ENCODE data around the gene TOP2B. TPM values are rescaled to one million over a fixed set of nuclear protein-coding genes. Genes with fewer than 3 reads are reported as not detected.

The TOP2B gene
- total and polyA plus RNA-seq, 4 donors = 13.5 to 52.9 (median 34.5) TPM

GRCh38 chr3:25552251-25552650, 112.5 kb downstream of the TOP2B start:
- Histone ChIP-seq H3K36me3 (ENCODE audit: control insufficient read depth in 4 of 4, insufficient read depth in 3 of 4, low read depth in 1 of 4, low read length in 3 of 4) (no peaks in the 10 kb centered on the region), H3K4me1 (ENCODE audit: control insufficient read depth in 4 of 4, insufficient read depth in 4 of 4, low read length in 3 of 4) (no peaks in the 10 kb centered on the region), H3K4me3 (ENCODE audit: low read depth in 1 of 3, low read length in 3 of 3) (no peak overlapping the region), H3K9me3 (ENCODE audit: control insufficient read depth in 4 of 4, low read length in 3 of 4) (no peaks in the 10 kb centered on the region), H3K27ac (ENCODE audit: low read depth in 1 of 2, low read length in 2 of 2) (no peak overlapping the region), H3K27me3 (ENCODE audit: control insufficient read depth in 4 of 4, insufficient read depth in 4 of 4, low read length in 3 of 4) (no peaks in the 10 kb centered on the region), H3K9ac (ENCODE audit: low read depth in 1 of 2, low read length in 2 of 2) (no peak overlapping the region)
- TF ChIP-seq RAD21 (IDR thresholded peaks at IDR 0.05) (no peak), NR2F2 (IDR thresholded peaks at IDR 0.05) (no peak), ZBTB33 (IDR thresholded peaks at IDR 0.05) (no peak), YY1 (IDR thresholded peaks at IDR 0.05) (no peak), SP1 (IDR thresholded peaks at IDR 0.05) (no peak), REST (IDR thresholded peaks at IDR 0.05) (no peak), EGR1 (IDR thresholded peaks at IDR 0.05; ENCODE audit: low read depth in 2 of 2) (no peak), FOXA1 (IDR thresholded peaks at IDR 0.05) (no peak), TAF1 (conservative IDR thresholded peaks at IDR 0.05) (no peak), GABPA (IDR thresholded peaks at IDR 0.05 in 1 of 2, conservative IDR thresholded peaks at IDR 0.05 in 1 of 2) (no peak)
- WGBS = 93% methylated on average over 3 of the region's 3 CpGs
- no peak for DNase-seq (ENCODE audit: low spot score)

DNA sequence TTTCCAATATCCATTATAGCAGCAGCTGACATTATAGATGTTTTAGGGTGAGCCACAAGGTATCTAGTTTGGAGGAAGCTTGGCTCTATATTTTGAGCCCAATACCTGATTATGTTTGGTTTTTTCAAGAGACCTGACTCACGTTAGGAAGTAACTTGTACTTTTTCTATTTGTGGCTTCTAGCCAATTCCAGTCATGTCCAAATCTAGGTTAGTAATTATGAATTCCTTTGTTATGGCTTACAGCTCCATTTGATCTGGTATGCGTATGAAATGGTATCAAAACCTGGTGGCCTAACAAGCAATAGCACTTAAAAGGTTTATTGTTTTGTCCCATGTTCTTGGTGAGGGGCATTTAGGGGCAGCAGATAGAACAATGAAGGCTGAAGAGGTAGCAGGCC, 115.9 kb downstream of the TOP2B start:
- TF ChIP-seq HNF4A (conservative IDR thresholded peaks at IDR 0.05) = no peak
- no peak for TF ChIP-seq GABPA (IDR thresholded peaks at IDR 0.05 in 1 of 2, conservative IDR thresholded peaks at IDR 0.05 in 1 of 2)
- TF ChIP-seq HNF4G (IDR thresholded peaks at IDR 0.05) = no peak
- TF ChIP-seq FOXA2 (IDR thresholded peaks at IDR 0.05) = no peak
- TF ChIP-seq YY1 (IDR thresholded peaks at IDR 0.05) = no peak
- no peak for TF ChIP-seq NR2F2 (IDR thresholded peaks at IDR 0.05)
- no peak for TF ChIP-seq REST (IDR thresholded peaks at IDR 0.05)
- TF ChIP-seq, protein P1, sequence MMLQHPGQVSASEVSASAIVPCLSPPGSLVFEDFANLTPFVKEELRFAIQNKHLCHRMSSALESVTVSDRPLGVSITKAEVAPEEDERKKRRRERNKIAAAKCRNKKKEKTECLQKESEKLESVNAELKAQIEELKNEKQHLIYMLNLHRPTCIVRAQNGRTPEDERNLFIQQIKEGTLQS (IDR thresholded peaks at IDR 0.05) = no peak
- TF ChIP-seq ZBTB33 (IDR thresholded peaks at IDR 0.05) = no peak
- TF ChIP-seq EGR1 (IDR thresholded peaks at IDR 0.05; ENCODE audit: low read depth in 2 of 2) = no peak
- no peak for TF ChIP-seq TAF1 (conservative IDR thresholded peaks at IDR 0.05)
- Histone ChIP-seq H3K9me3 (ENCODE audit: control insufficient read depth in 4 of 4, low read length in 3 of 4) (no peaks in the 10 kb centered on the region), H3K27me3 (ENCODE audit: control insufficient read depth in 4 of 4, insufficient read depth in 4 of 4, low read length in 3 of 4) (no peaks in the 10 kb centered on the region), H3K27ac (ENCODE audit: low read depth in 1 of 2, low read length in 2 of 2) (no peak overlapping the region), H3K36me3 (ENCODE audit: control insufficient read depth in 4 of 4, insufficient read depth in 3 of 4, low read depth in 1 of 4, low read length in 3 of 4) (no peaks in the 10 kb centered on the region), H3K4me1 (ENCODE audit: control insufficient read depth in 4 of 4, insufficient read depth in 4 of 4, low read length in 3 of 4) (no peaks in the 10 kb centered on the region), H3K9ac (ENCODE audit: low read depth in 1 of 2, low read length in 2 of 2) (no peak overlapping the region), H3K4me3 (ENCODE audit: low read depth in 1 of 3, low read length in 3 of 3) (no peak overlapping the region)
- 78% methylated on average over 2 of the region's 2 CpGs for WGBS
- DNase-seq (ENCODE audit: low spot score) = no peak
